NT2/D1 (cell line): ENCODE data around the gene RNPEP.

Experiments
- SUZ12 ChIP-seq: IDR thresholded peaks from 2 replicates; pipeline ENCODE4 v1.6.1; 2011; ENCODE audit not compliant: insufficient read length, insufficient read depth; ENCODE audit errors: extremely low read depth
- ZNF274 ChIP-seq: IDR thresholded peaks from 2 replicates; pipeline ENCODE4 v1.6.1; 2011; ENCODE audit warnings: mild to moderate bottlenecking, low read depth, low read length

DNA sequence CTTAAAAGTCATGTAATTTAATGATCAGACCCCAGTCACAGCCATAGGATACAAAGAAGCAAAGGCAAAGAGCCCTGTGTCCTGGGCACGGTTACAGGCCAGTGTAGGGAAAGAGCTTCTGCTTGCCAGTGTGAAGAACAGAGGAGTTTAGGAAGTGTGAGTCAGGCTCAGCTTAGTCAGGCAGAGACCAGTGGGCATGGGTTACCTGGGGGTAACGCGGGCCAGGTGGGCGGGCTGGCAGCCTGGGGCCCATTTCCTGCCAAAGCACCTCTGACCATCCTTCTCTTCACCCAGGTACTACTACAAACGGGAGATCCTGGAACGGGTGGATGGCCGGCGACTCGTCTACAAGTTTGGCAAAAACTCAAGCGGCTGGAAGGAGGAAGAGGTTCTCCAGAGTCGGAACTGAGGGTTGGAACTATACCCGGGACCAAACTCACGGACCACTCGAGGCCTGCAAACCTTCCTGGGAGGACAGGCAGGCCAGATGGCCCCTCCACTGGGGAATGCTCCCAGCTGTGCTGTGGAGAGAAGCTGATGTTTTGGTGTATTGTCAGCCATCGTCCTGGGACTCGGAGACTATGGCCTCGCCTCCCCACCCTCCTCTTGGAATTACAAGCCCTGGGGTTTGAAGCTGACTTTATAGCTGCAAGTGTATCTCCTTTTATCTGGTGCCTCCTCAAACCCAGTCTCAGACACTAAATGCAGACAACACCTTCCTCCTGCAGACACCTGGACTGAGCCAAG is 32.6 kb downstream of the RNPEP start:
- TF ChIP-seq ZNF274 (no peak), SUZ12 (no peak)
